HG03439 (cell line): Measurements from ENCODE around the gene PRRC1.
A peak's percentile ranks its signal among the peaks of the same experiment; 100 is the strongest.

Experiments
- ATAC-seq: cut with Tn5 transposase; IDR thresholded peaks from one replicate; pipeline ENCODE4 v1.9.1; 2021; ENCODE audit warnings: mild to moderate bottlenecking, moderate library complexity; ENCODE audit not compliant: unreplicated experiment

The PRRC1 gene

GRCh38 chr5:127517480-127518318 lies at the start of gene PRRC1:
TSS of gene PRRC1 (plus strand) at chr5:127517640. CDS start at chr5:127523480, 5,840 bp downstream.
- ATAC-seq = peak; percentile 92

GRCh38 chr5:127471211-127471610 lies 46.2 kb upstream of the PRRC1 start:
- ATAC-seq = no peak

GRCh38 chr5:127472700-127473099 lies 44.7 kb upstream of the PRRC1 start:
- ATAC-seq = no peak

- no peak for ATAC-seq
Measured at GRCh38 chr5:127486471-127486870, 31.0 kb upstream of the PRRC1 start.

GRCh38 chr5:127492854-127493738 lies 24.3 kb upstream of the PRRC1 start:
- ATAC-seq = peak; percentile 81

- ATAC-seq = no peak
Measured at GRCh38 chr5:127498548-127498947, 18.9 kb upstream of the PRRC1 start.

GRCh38 chr5:127505905-127506304 lies 11.5 kb upstream of the PRRC1 start:
- ATAC-seq = no peak

- no peak for ATAC-seq
Measured at GRCh38 chr5:127506616-127507015, 10.8 kb upstream of the PRRC1 start.

GRCh38 chr5:127508644-127509373 lies 8.6 kb upstream of the PRRC1 start:
- no peak for ATAC-seq

GRCh38 chr5:127513408-127513970 lies 4.0 kb upstream of the PRRC1 start:
- ATAC-seq = no peak

GRCh38 chr5:127514816-127515215 lies 2.6 kb upstream of the PRRC1 start:
- no peak for ATAC-seq

- no peak for ATAC-seq
Measured at GRCh38 chr5:127515693-127516440, 1.6 kb upstream of the PRRC1 start.

GRCh38 chr5:127517110-127517479 lies 345 bp upstream of the PRRC1 start:
- peak; percentile 23 for ATAC-seq

GRCh38 chr5:127518319-127518621 lies 830 bp downstream of the PRRC1 start:
- ATAC-seq = no peak

GRCh38 chr5:127519527-127519926 lies 2.1 kb downstream of the PRRC1 start:
- ATAC-seq = no peak

- no peak for ATAC-seq
Measured at GRCh38 chr5:127521138-127521770, 3.8 kb downstream of the PRRC1 start.

- no peak for ATAC-seq
Measured at GRCh38 chr5:127525181-127525580, 7.7 kb downstream of the PRRC1 start.

- no peak for ATAC-seq
Measured at GRCh38 chr5:127529904-127530682, 12.7 kb downstream of the PRRC1 start.

- ATAC-seq = no peak
Measured at GRCh38 chr5:127536687-127537086, 19.2 kb downstream of the PRRC1 start.
